CD4-positive, alpha-beta memory T cell (primary cell): Measurements from ENCODE around the gene MAP4K3. TPM values are rescaled to one million over a fixed set of nuclear protein-coding genes. Genes with fewer than 3 reads are reported as not detected.
"Not testable (repeated sequence)": the region's sequence is repeated elsewhere in the genome, so short reads cannot be mapped to it uniquely, and the experiment has no call there.

ENCODE experiments used
- CTCF ChIA-PET: fragments of 350-600 bp; sonication (Branson Sonifier 250); formaldehyde crosslinking; loops from one replicate; lab custom pipeline; 2021; ENCODE audit warnings: inconsistent platforms; ENCODE audit not compliant: partially characterized antibody; lab: Charles Lee
- POLR2A ChIA-PET: fragments of 350-600 bp; sonication (Branson Sonifier 250); formaldehyde crosslinking; loops from one replicate; lab custom pipeline; 2021; ENCODE audit not compliant: partially characterized antibody; lab: Charles Lee
- DNase-seq, 5 donors: peaks; one replicate each; pipeline versions ENCODE4 v3.0.0 to v3.0.0-alpha.2; 2020 to 2022; ENCODE audit warnings: mixed read lengths in 1 of 5
- H3K27ac ChIP-seq: one replicate; pipeline ENCODE4 v1.7.0; 2013; ENCODE audit warnings: low read depth, low read length
- H3K27me3 ChIP-seq: 2 replicates; pipeline ENCODE4 v1.7.0; 2013; ENCODE audit warnings: mild to moderate bottlenecking, low read length, moderate library complexity; ENCODE audit not compliant: insufficient read depth
- H3K36me3 ChIP-seq: 2 replicates; pipeline ENCODE4 v1.7.0; 2013; ENCODE audit warnings: mild to moderate bottlenecking, low read length, moderate library complexity; ENCODE audit not compliant: insufficient read depth
- H3K4me1 ChIP-seq: 2 replicates; pipeline ENCODE4 v1.7.0; 2013; ENCODE audit warnings: mild to moderate bottlenecking, low read length, moderate library complexity; ENCODE audit not compliant: insufficient read depth
- H3K4me3 ChIP-seq, 2 donors: one replicate each; pipeline ENCODE4 v1.7.0; 2013; ENCODE audit warnings: low read length in 2 of 2, mild to moderate bottlenecking in 1 of 2
- H3K9me3 ChIP-seq, 2 donors: one replicate each; pipeline ENCODE4 v1.7.0; 2013; ENCODE audit warnings: low read length in 2 of 2, control low read depth in 1 of 2; ENCODE audit not compliant: control insufficient read depth in 1 of 2
- H3K27ac Mint-ChIP-seq, 7 donors: one replicate each; pipeline ENCODE4 v1.8.0; 2020 to 2021; ENCODE audit warnings: mixed read lengths in 7 of 7, mild to moderate bottlenecking in 6 of 7, inconsistent platforms in 3 of 7, moderate library complexity in 3 of 7
- H3K27me3 Mint-ChIP-seq, 2 donors: one replicate each; pipeline ENCODE4 v1.8.0; 2020 to 2021; ENCODE audit warnings: mixed read lengths in 2 of 2
- H3K36me3 Mint-ChIP-seq, 2 donors: one replicate each; pipeline ENCODE4 v1.8.0; 2020 to 2021; ENCODE audit warnings: mixed read lengths in 2 of 2, inconsistent platforms in 1 of 2, mild to moderate bottlenecking in 1 of 2
- H3K4me1 Mint-ChIP-seq, 4 donors: one replicate each; pipeline ENCODE4 v1.8.0; 2020 to 2021; ENCODE audit warnings: mixed read lengths in 4 of 4, mild to moderate bottlenecking in 1 of 4
- H3K4me3 Mint-ChIP-seq, 8 donors: one replicate each; pipeline ENCODE4 v1.8.0; 2020 to 2021; ENCODE audit warnings: mixed read lengths in 8 of 8, mild to moderate bottlenecking in 7 of 8, moderate library complexity in 6 of 8, inconsistent platforms in 3 of 8
- H3K9me3 Mint-ChIP-seq, 8 donors: one replicate each; pipeline ENCODE4 v1.8.0; 2020 to 2021; ENCODE audit warnings: mixed read lengths in 8 of 8, mild to moderate bottlenecking in 5 of 8, inconsistent platforms in 3 of 8, moderate library complexity in 1 of 8
- intact Hi-C: fragments of 100-400 bp; cut with micrococcal nuclease; formaldehyde crosslinking; loops from one replicate; pipeline ENCODE4 v1.15.1; 2023
- polyA plus RNA-seq, 2 donors: library from polyadenylated mRNA; unstranded; fragments of 300-500 nt; fragmentation: Illumina TruSeq; gene quantifications; one replicate each; pipeline ENCODE4 v1.2.3, GENCODE V29; 2021
- total RNA-seq, 2 experiments: library from RNA; stranded (reverse); gene quantifications; one replicate each; pipeline ENCODE4 v1.2.3, GENCODE V29; 2021

Gene MAP4K3
- total and polyA plus RNA-seq, 4 experiments from 2014 or later, result 1.7 to 18.1 (median 9.4) TPM

- Mint-ChIP-seq H3K4me3 (no peak overlapping the region), H3K27me3 (no peaks in the 10 kb centered on the region)
- CTCF ChIA-PET, result interaction anchor here (1.5 kb wide), 1 partner anchor 10 kb away, joined by 3 read pairs; no protein-coding TSS in a partner anchor
Observed at GRCh38 chr2:39373181-39373802, 63.8 kb downstream of the MAP4K3 start.

GRCh38 chr2:39370101-39370500, 67.0 kb downstream of the MAP4K3 start:
- Histone ChIP-seq H3K4me1 (peaks cover 8% of the 10 kb centered on the region), H3K27ac (no peak overlapping the region), H3K27me3 (no peaks in the 10 kb centered on the region), H3K4me3 (no peak overlapping the region), H3K36me3 (no peaks in the 10 kb centered on the region), H3K9me3 (no peaks in the 10 kb centered on the region)
- Mint-ChIP-seq H3K9me3 (peaks cover 0 to 5% (median 0%) of the 10 kb centered on the region in 8 donors), H3K27ac (no peak overlapping the region), H3K4me1 (peaks cover 10 to 24% (median 16%) of the 10 kb centered on the region in 4 donors), H3K36me3 (peaks cover 17 to 34% of the 10 kb centered on the region in 2 donors), H3K4me3 (no peak overlapping the region), H3K27me3 (no peaks in the 10 kb centered on the region)
- ChIA-PET CTCF (no interaction called here), POLR2A (no interaction called here)
- intact Hi-C loops, result no loop called here
- DNase-seq, result no peak

More at GRCh38 chr2:39373181-39373802, 63.8 kb downstream of the MAP4K3 start:
- Mint-ChIP-seq H3K27ac (no peak overlapping the region), H3K36me3 (peaks cover 25 to 37% of the 10 kb centered on the region in 2 donors), H3K4me1 (peaks cover 11 to 19% (median 15%) of the 10 kb centered on the region in 4 donors), H3K9me3 (peaks cover 0 to 10% (median 0%) of the 10 kb centered on the region in 8 donors)
- POLR2A ChIA-PET, result no interaction called here
- Histone ChIP-seq H3K4me3 (no peak overlapping the region), H3K9me3 (no peaks in the 10 kb centered on the region), H3K4me1 (peaks cover 7% of the 10 kb centered on the region), H3K36me3 (no peaks in the 10 kb centered on the region), H3K27me3 (no peaks in the 10 kb centered on the region), H3K27ac (no peak overlapping the region)
- intact Hi-C loops, result no loop called here
- DNase-seq, result no peak

- no peaks in the 10 kb centered on the region for H3K27me3 ChIP-seq
- no peak overlapping the region for H3K27ac ChIP-seq
- Mint-ChIP-seq H3K4me1 (peaks cover 10 to 24% (median 16%) of the 10 kb centered on the region in 4 donors), H3K9me3 (peaks cover 0 to 5% (median 0%) of the 10 kb centered on the region in 8 donors), H3K36me3 (peaks cover 21 to 40% of the 10 kb centered on the region in 2 donors), H3K27me3 (no peaks in the 10 kb centered on the region), H3K4me3 (peak overlapping the region in 1 of 8 donors; percentile 11), H3K27ac (peak overlapping the region in 3 of 7 donors; percentile 1 to 49 (median 6))
- ChIA-PET POLR2A (no interaction called here), CTCF (no interaction called here)
- no peak overlapping the region for H3K4me3 ChIP-seq
- H3K36me3 ChIP-seq, result no peaks in the 10 kb centered on the region
- DNase-seq, result no peak
- H3K9me3 ChIP-seq, result no peaks in the 10 kb centered on the region
- intact Hi-C loops, result no loop called here
- H3K4me1 ChIP-seq, result peaks cover 8% of the 10 kb centered on the region
Observed at GRCh38 chr2:39368846-39369245, 68.2 kb downstream of the MAP4K3 start.

- no peak overlapping the region for H3K27ac ChIP-seq
- H3K4me1 ChIP-seq, result peaks cover 8% of the 10 kb centered on the region
- H3K27me3 ChIP-seq, result no peaks in the 10 kb centered on the region
- DNase-seq, result no peak
- Mint-ChIP-seq H3K27ac (peak overlapping the region in 2 of 7 donors; percentile 13 to 38), H3K4me1 (peaks cover 10 to 24% (median 16%) of the 10 kb centered on the region in 4 donors), H3K27me3 (no peaks in the 10 kb centered on the region), H3K4me3 (no peak overlapping the region), H3K9me3 (peaks cover 0 to 3% (median 0%) of the 10 kb centered on the region in 8 donors), H3K36me3 (peaks cover 17 to 35% of the 10 kb centered on the region in 2 donors)
- no peak overlapping the region for H3K4me3 ChIP-seq
- H3K9me3 ChIP-seq, result no peaks in the 10 kb centered on the region
- H3K36me3 ChIP-seq, result no peaks in the 10 kb centered on the region
- ChIA-PET CTCF (interaction anchor here (1.0 kb wide), 2 partner anchors 8 to 9 kb away, joined by 3 read pairs; no protein-coding TSS in a partner anchor), POLR2A (no interaction called here)
- intact Hi-C loops, result no loop called here
Observed at GRCh38 chr2:39368376-39368775, 68.7 kb downstream of the MAP4K3 start.

GRCh38 chr2:39362595-39362994, 74.5 kb downstream of the MAP4K3 start:
- Mint-ChIP-seq H3K4me1 (no peaks in the 10 kb centered on the region), H3K27ac (no peak overlapping the region)
- CTCF ChIA-PET, result no interaction called here

GRCh38 chr2:39361511-39361910, 75.6 kb downstream of the MAP4K3 start:
- peaks cover 27 to 48% of the 10 kb centered on the region in 2 donors for H3K36me3 Mint-ChIP-seq
- no peaks in the 10 kb centered on the region for H3K36me3 ChIP-seq
- intact Hi-C loops, result no loop called here
- CTCF ChIA-PET, result no interaction called here
- no peaks in the 10 kb centered on the region for H3K27me3 ChIP-seq
- H3K4me1 ChIP-seq, result no peaks in the 10 kb centered on the region
- H3K27ac ChIP-seq, result no peak overlapping the region
- POLR2A ChIA-PET, result no interaction called here
- H3K9me3 Mint-ChIP-seq, result peaks cover 0 to 41% (median 28%) of the 10 kb centered on the region in 8 donors
- no peak overlapping the region for H3K27ac Mint-ChIP-seq
- H3K4me1 Mint-ChIP-seq, result no peaks in the 10 kb centered on the region
- H3K4me3 Mint-ChIP-seq, result no peak overlapping the region
- H3K9me3 ChIP-seq, result peaks cover 0 to 17% of the 10 kb centered on the region in 2 donors
- no peaks in the 10 kb centered on the region for H3K27me3 Mint-ChIP-seq
- no peak overlapping the region for H3K4me3 ChIP-seq
- no peak for DNase-seq

More at GRCh38 chr2:39362595-39362994, 74.5 kb downstream of the MAP4K3 start:
- intact Hi-C loops, result no loop called here
- Histone ChIP-seq H3K36me3 (no peaks in the 10 kb centered on the region), H3K4me1 (no peaks in the 10 kb centered on the region), H3K27ac (no peak overlapping the region), H3K9me3 (peaks cover 0 to 17% of the 10 kb centered on the region in 2 donors), H3K4me3 (no peak overlapping the region), H3K27me3 (no peaks in the 10 kb centered on the region)
- Mint-ChIP-seq H3K36me3 (peaks cover 26 to 48% of the 10 kb centered on the region in 2 donors), H3K4me3 (no peak overlapping the region), H3K27me3 (no peaks in the 10 kb centered on the region), H3K9me3 (peaks cover 0 to 41% (median 28%) of the 10 kb centered on the region in 8 donors)
- no peak for DNase-seq
- POLR2A ChIA-PET, result no interaction called here

- Mint-ChIP-seq H3K9me3 (peaks cover 0 to 41% (median 28%) of the 10 kb centered on the region in 8 donors), H3K36me3 (peaks cover 32 to 40% of the 10 kb centered on the region in 2 donors)
- H3K27me3 Mint-ChIP-seq, H3K27me3 ChIP-seq, H3K27ac Mint-ChIP-seq, intact Hi-C loops, CTCF ChIA-PET, H3K4me1 ChIP-seq, H3K4me3 ChIP-seq, H3K36me3 ChIP-seq, H3K4me1 Mint-ChIP-seq, H3K4me3 Mint-ChIP-seq, H3K27ac ChIP-seq, DNase-seq, POLR2A ChIA-PET: not testable (repeated sequence)
- H3K9me3 ChIP-seq, result peaks cover 0 to 17% of the 10 kb centered on the region in 2 donors
Observed at GRCh38 chr2:39360342-39360741, 76.7 kb downstream of the MAP4K3 start.
